ENCODE measurements around the gene SPEM1.

DNA sequence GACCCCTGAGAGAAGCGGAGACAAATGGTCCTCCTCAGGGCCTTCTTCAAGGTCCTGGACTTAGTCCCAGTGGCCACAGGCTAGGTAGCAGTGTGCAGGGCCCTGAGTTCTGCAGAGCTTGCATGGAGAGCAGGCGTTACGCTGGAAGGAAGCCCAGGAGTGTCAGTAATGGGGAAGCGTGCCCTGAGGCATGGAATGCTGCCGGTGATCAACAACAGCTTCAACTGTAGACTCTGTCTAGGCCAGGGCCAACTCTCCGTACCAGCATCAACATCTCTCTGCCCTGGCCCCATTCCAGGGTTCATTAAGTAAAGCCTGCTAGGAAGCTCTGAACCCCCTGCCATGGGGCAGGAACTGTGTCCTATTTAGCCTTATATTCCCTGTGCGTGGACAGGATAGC is 39.8 kb upstream of the SPEM1 start:
- TF ChIP-seq, protein P1, sequence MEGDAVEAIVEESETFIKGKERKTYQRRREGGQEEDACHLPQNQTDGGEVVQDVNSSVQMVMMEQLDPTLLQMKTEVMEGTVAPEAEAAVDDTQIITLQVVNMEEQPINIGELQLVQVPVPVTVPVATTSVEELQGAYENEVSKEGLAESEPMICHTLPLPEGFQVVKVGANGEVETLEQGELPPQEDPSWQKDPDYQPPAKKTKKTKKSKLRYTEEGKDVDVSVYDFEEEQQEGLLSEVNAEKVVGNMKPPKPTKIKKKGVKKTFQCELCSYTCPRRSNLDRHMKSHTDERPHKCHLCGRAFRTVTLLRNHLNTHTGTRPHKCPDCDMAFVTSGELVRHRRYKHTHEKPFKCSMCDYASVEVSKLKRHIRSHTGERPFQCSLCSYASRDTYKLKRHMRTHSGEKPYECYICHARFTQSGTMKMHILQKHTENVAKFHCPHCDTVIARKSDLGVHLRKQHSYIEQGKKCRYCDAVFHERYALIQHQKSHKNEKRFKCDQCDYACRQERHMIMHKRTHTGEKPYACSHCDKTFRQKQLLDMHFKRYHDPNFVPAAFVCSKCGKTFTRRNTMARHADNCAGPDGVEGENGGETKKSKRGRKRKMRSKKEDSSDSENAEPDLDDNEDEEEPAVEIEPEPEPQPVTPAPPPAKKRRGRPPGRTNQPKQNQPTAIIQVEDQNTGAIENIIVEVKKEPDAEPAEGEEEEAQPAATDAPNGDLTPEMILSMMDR (IDR thresholded peaks at IDR 0.05) = no peak
- no peak for TF ChIP-seq POLR2A (IDR thresholded peaks at IDR 0.05)
